Vagina (tissue), 2 donors: ENCODE measurements around the gene RNASE7.

ENCODE experiments used
- POLR2A ChIP-seq, 2 donors: fragments of 450-650 bp; IDR thresholded peaks; one replicate each; pipeline ENCODE4 v1.6.1; 2017; ENCODE audit warnings: antibody characterized with exemption in 2 of 2, mild to moderate bottlenecking in 2 of 2, moderate library complexity in 2 of 2
- POLR2AphosphoS5 ChIP-seq, 2 donors: sonication (generic); formaldehyde crosslinking; IDR thresholded peaks; one replicate each; pipeline ENCODE4 v1.9.0; 2017; ENCODE audit warnings: antibody characterized with exemption in 2 of 2, mild to moderate bottlenecking in 2 of 2, low read depth in 1 of 2; ENCODE audit not compliant: insufficient read depth in 1 of 2
- TF ChIP-seq, protein P1 (sequence below), 3 experiments: fragments of 450-650 bp in 2 of 3; fragments of 200-600 bp in 1 of 3; sonication (generic) in 1 of 3; IDR thresholded peaks; one replicate each; pipeline ENCODE4 v1.5.1; 2017 to 2019; ENCODE audit warnings: antibody characterized with exemption in 3 of 3, mild to moderate bottlenecking in 2 of 3, moderate library complexity in 2 of 3

DNA sequence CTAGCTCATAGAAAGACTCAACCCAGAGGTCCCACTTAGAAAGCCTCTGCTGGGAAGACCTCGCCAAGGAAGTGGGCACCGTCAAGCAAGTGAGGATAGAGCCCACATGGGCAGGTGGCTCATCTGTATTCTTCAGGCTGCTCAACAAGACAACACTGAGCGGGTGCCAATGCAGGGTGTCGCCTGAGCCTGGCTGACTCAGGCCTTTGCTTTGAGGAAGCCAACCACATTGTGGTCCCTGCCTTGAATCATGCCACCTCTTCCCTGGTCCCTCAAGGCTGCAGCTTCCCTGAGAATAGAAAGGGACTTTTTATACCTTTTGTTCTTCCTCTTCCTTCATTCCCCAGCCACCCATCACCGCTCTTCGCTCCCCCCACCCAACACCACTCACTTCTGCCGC lies 5.4 kb upstream of the RNASE7 start:
- TF ChIP-seq, protein P1, sequence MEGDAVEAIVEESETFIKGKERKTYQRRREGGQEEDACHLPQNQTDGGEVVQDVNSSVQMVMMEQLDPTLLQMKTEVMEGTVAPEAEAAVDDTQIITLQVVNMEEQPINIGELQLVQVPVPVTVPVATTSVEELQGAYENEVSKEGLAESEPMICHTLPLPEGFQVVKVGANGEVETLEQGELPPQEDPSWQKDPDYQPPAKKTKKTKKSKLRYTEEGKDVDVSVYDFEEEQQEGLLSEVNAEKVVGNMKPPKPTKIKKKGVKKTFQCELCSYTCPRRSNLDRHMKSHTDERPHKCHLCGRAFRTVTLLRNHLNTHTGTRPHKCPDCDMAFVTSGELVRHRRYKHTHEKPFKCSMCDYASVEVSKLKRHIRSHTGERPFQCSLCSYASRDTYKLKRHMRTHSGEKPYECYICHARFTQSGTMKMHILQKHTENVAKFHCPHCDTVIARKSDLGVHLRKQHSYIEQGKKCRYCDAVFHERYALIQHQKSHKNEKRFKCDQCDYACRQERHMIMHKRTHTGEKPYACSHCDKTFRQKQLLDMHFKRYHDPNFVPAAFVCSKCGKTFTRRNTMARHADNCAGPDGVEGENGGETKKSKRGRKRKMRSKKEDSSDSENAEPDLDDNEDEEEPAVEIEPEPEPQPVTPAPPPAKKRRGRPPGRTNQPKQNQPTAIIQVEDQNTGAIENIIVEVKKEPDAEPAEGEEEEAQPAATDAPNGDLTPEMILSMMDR (IDR thresholded peaks at IDR 0.05): no peak
- no peak for TF ChIP-seq POLR2A (IDR thresholded peaks at IDR 0.05)
- no peak for TF ChIP-seq POLR2AphosphoS5 (IDR thresholded peaks at IDR 0.05; ENCODE audit: insufficient read depth in 1 of 2, low read depth in 1 of 2)
